GM12872 (cell line): ENCODE data around the gene CCNY.

Experiments used
- TF ChIP-seq, protein P1 (sequence below): IDR thresholded peaks from 3 replicates; pipeline ENCODE4 v1.5.1; 2011; ENCODE audit warnings: low read depth, mild to moderate bottlenecking, low read length, moderate library complexity; ENCODE audit not compliant: insufficient read depth

Gene CCNY

DNA sequence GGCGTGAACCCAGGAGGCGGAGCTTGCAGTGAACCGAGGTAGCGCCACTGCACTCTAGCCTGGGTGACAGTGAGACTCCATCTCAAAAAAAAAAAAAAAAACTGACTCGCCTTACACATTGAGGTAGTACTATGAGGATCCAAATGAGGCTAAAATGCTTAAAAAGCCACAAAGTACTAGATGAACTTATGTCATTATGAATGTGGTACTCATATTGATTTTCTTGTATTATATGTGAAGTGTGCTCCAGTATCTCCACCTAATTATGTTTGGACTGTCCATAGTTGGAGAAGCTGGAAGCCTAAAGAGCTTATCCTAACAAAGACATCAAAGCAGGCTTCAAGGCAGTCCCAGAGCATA is 9.1 kb downstream of the CCNY start:
- TF ChIP-seq, protein P1, sequence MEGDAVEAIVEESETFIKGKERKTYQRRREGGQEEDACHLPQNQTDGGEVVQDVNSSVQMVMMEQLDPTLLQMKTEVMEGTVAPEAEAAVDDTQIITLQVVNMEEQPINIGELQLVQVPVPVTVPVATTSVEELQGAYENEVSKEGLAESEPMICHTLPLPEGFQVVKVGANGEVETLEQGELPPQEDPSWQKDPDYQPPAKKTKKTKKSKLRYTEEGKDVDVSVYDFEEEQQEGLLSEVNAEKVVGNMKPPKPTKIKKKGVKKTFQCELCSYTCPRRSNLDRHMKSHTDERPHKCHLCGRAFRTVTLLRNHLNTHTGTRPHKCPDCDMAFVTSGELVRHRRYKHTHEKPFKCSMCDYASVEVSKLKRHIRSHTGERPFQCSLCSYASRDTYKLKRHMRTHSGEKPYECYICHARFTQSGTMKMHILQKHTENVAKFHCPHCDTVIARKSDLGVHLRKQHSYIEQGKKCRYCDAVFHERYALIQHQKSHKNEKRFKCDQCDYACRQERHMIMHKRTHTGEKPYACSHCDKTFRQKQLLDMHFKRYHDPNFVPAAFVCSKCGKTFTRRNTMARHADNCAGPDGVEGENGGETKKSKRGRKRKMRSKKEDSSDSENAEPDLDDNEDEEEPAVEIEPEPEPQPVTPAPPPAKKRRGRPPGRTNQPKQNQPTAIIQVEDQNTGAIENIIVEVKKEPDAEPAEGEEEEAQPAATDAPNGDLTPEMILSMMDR, result no peak

- TF ChIP-seq, protein P1, result no peak
Measured at GRCh38 chr10:35346248-35346647, 9.9 kb downstream of the CCNY start.

DNA sequence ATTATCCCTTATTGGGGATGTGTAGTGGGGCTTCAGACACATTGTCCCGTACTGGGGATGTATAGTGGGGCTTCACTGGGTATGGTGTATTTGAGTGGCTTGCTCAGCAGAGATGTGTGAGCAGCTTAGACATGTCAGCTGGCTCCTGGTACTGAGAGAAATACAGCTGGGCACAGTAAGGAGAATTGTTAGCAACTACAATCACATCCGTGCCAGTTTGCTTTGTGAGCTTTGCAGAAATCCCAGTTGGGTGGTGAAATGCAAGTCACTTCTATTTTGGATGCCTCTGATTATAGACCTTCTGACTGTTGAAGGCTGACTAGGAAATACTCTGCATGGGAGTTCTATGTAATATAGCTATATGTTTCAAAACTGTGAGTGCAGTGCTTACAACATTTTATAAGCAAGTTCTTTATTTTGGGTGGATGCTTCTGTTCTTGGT is 10.8 kb downstream of the CCNY start:
- TF ChIP-seq, protein P1, result no peak

- TF ChIP-seq, protein P1, result no peak
Measured at GRCh38 chr10:35347899-35348608, 11.7 kb downstream of the CCNY start.

GRCh38 chr10:35348609-35349388 is 12.5 kb downstream of the CCNY start:
- TF ChIP-seq, protein P1, result no peak

DNA sequence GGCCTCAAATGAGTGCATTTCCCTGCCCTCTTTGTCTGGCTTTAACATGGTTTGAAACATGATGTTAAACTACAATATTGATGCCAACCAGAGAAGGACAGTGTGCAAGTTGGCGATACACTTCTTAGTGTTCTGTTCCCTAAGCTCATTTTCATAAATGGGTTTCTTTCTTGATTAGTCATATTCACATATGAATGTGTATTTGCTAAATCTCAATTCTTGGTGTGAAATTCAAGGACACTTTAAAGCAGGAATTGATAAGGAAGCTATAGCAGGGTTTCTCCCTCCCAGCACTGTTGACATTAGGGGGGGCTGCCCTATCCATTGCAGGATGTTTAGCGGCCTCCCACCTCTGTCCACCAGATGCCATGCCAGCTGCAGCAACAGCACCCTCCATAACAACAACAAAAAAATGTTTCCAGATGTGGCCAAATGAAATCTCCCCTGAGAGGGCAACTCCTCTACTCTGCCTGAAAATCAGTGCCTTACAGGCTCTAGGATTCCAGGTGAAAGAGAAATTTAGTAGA is 13.1 kb downstream of the CCNY start:
- TF ChIP-seq, protein P1, result no peak

- TF ChIP-seq, protein P1, result no peak
Measured at GRCh38 chr10:35351021-35351420, 14.7 kb downstream of the CCNY start.
